Measurements from ENCODE around the gene HRCT1.

The HRCT1 gene

DNA sequence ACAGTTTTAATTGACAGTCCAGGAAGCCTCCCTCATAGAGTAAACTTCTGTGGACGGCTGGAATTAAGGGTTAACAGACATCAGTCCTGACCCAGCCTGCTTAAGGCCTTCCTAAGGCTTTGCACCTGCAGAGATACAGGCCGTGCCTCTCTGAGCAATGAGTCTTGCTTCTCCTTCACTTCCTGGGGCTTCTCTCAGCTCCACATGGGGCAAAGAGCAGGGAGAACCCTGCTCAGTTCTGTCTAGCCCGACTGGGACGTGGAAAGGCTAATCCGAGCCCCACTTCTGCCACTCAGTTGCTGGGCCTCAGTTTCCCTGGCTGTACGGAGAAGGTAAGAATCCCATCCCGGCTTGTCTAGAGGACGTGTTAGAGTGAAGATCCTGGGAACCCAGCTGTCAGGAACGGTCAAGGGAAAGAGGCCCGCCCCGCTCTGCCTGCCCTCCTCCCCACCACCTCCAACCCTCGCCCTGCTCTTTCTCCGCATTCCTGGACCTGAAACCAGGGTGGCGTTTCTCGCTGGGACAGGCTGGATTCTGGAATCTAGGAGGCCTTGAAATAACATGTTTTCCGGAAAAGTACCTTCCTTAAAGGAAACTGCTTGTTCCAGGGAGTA lies 9.8 kb downstream of the HRCT1 start:
- TF ChIP-seq REST (IDR thresholded peaks at IDR 0.05; ENCODE audit: insufficient read depth in 1 of 2, low read depth in 2 of 2, low read length in 2 of 2) (no peak), SIN3A (IDR thresholded peaks at IDR 0.05; ENCODE audit: borderline replicate concordance, insufficient read depth, low read length) (no peak), TAF1 (IDR thresholded peaks at IDR 0.05; ENCODE audit: borderline replicate concordance, insufficient read depth, low read length) (no peak), POLR2AphosphoS5 (IDR thresholded peaks at IDR 0.05; ENCODE audit: low read depth, low read length) (no peak), FOXP2 (optimal IDR thresholded peaks at IDR 0.05; ENCODE audit: borderline replicate concordance, extremely low read depth, extremely low read length, insufficient read depth) (no peak)

GRCh38 chr9:35917261-35917660 lies 11.3 kb downstream of the HRCT1 start:
- TF ChIP-seq FOXP2 (optimal IDR thresholded peaks at IDR 0.05; ENCODE audit: borderline replicate concordance, extremely low read depth, extremely low read length, insufficient read depth) (no peak), POLR2AphosphoS5 (IDR thresholded peaks at IDR 0.05; ENCODE audit: low read depth, low read length) (no peak), REST (IDR thresholded peaks at IDR 0.05; ENCODE audit: insufficient read depth in 1 of 2, low read depth in 2 of 2, low read length in 2 of 2) (no peak), SIN3A (IDR thresholded peaks at IDR 0.05; ENCODE audit: borderline replicate concordance, insufficient read depth, low read length) (no peak), TAF1 (IDR thresholded peaks at IDR 0.05; ENCODE audit: borderline replicate concordance, insufficient read depth, low read length) (no peak)

GRCh38 chr9:35918780-35919179 lies 12.8 kb downstream of the HRCT1 start:
- no peak for TF ChIP-seq SIN3A (IDR thresholded peaks at IDR 0.05; ENCODE audit: borderline replicate concordance, insufficient read depth, low read length)
- no peak for TF ChIP-seq REST (IDR thresholded peaks at IDR 0.05; ENCODE audit: insufficient read depth in 1 of 2, low read depth in 2 of 2, low read length in 2 of 2)
- TF ChIP-seq FOXP2 (optimal IDR thresholded peaks at IDR 0.05; ENCODE audit: borderline replicate concordance, extremely low read depth, extremely low read length, insufficient read depth): no peak
- no peak for TF ChIP-seq TAF1 (IDR thresholded peaks at IDR 0.05; ENCODE audit: borderline replicate concordance, insufficient read depth, low read length)
- no peak for TF ChIP-seq POLR2AphosphoS5 (IDR thresholded peaks at IDR 0.05; ENCODE audit: low read depth, low read length)

DNA sequence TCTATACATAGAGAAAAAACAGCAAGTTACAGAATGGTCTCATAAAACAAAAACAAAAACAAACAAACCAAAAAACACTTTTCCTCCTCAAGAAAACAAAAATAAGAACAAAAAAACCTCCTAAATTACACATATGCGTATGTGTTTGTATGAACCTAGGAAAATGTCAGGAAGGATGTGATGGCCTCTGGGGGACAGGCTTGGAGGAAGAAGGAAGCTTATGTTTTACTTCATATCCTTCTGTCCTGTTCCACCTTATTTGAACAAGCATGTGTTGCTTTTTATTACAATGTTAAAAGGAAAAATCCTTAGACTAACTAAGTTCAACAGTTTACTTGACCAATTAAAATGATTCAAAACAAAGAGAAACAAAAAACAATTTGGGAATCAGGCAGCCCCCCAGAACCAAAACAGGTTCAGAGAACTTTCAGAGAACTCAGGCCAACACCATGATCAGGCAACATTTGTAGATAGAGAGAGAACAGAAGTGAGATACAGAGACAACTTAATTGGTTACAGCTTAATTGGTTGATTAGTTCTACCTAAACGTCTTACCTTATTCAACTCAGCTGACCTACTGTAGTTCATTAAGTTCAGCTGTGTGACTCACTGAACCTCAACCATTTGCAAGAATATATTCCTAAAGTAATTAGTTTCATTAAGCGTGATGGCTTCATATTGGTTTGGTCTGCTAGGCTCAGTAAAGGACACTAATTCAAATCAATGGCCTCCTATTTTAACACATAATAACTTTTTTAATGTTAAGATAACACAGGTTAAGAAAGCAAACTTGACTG lies 13.4 kb downstream of the HRCT1 start:
- no peak for TF ChIP-seq SIN3A (IDR thresholded peaks at IDR 0.05; ENCODE audit: borderline replicate concordance, insufficient read depth, low read length)
- no peak for TF ChIP-seq TAF1 (IDR thresholded peaks at IDR 0.05; ENCODE audit: borderline replicate concordance, insufficient read depth, low read length)
- TF ChIP-seq REST (IDR thresholded peaks at IDR 0.05; ENCODE audit: insufficient read depth in 1 of 2, low read depth in 2 of 2, low read length in 2 of 2): no peak
- no peak for TF ChIP-seq FOXP2 (optimal IDR thresholded peaks at IDR 0.05; ENCODE audit: borderline replicate concordance, extremely low read depth, extremely low read length, insufficient read depth)
- TF ChIP-seq POLR2AphosphoS5 (IDR thresholded peaks at IDR 0.05; ENCODE audit: low read depth, low read length): no peak
